GM12891 (cell line): ENCODE data around the gene TMEM41B.
A peak's percentile ranks its signal among the peaks of the same experiment; 100 is the strongest.

Source experiments
- POLR2A ChIP-seq: IDR thresholded peaks from 2 replicates; pipeline ENCODE4 v1.6.1; 2011; ENCODE audit warnings: low read depth, low read length, control low read depth
- SPI1 ChIP-seq: IDR thresholded peaks from 2 replicates; pipeline ENCODE4 v1.6.1; 2011; ENCODE audit warnings: low read depth, low read length, control low read depth

- TF ChIP-seq SPI1 = 0 out of 2 replicates have a peak, but pooled peaks have one; percentile 17
- TF ChIP-seq POLR2A = no peak
Observed at GRCh38 chr11:9264316-9265210, 49.8 kb downstream of the TMEM41B start.
